Posterior cingulate gyrus (tissue), 11 donors: ENCODE results near the gene LMNA.
"Not testable (repeated sequence)": the region's sequence is repeated elsewhere in the genome, so short reads cannot be mapped to it uniquely, and the experiment has no call there.

ENCODE experiments used
- DNase-seq, 10 donors: peaks; one replicate each; pipeline versions ENCODE4 v3.0.0 to v3.0.0-alpha.2; 2020 to 2021; ENCODE audit warnings: mixed read lengths in 3 of 10
- intact Hi-C: fragments of 100-400 bp; cut with DNase I; formaldehyde crosslinking; loops from one replicate; pipeline ENCODE4 v1.15.1; 2023

The LMNA gene

DNA sequence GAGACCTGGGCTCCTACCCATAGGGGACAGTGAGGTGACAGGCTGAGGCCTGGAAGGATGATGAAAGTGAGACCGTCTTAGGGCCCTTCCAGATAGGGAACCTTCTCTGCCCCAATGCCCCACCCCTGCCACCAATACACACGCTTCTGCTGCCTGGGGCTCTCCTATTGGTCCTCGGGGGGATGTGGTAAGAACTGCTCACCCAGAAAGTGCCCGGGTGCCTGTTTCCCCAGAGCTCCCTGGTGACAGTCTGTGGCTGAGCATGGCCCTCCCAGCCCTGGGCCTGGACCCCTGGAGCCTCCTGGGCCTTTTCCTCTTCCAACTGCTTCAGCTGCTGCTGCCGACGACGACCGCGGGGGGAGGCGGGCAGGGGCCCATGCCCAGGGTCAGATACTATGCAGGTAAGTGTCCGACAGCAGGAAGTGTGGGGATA, 39.8 kb downstream of the LMNA start:
- intact Hi-C loops = no loop called here
- peak in 1 of 10 donors; percentile 85 for DNase-seq

DNA sequence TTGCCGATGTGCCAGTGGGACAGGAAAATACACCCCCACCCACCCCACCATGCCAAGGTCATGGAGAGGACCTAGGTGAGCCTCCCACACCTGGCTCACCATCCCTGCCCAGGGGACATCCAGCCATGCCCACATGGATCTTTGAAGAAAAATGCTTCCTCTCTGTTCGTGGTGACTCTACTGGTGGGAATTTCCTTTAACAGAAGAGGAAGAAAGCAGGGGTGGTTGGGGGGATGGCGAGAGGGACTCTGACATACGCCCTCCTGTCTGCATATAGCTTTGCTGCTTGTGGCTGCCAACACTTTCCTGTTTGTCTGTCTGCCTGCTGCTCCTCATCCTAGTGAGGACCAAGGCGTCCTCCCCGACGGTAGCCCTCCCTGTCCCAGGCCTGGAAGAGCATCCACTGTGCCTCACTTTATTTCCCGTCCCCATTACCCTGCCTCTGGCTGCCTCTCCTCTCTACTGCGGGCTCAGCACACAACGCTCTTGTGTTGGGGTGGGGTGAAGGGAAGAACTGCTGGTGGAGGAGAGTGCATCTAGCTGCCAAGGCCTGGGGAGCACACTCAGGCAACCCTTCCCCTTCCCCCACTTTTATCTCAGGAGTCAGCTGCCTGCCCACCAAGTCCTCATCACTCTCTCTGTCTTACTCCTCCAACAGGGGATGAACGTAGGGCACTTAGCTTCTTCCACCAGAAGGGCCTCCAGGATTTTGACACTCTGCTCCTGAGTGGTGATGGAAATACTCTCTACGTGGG, 41.4 kb downstream of the LMNA start:
- intact Hi-C loops = no loop called here
- DNase-seq = peak in 1 of 10 donors; percentile 22

DNA sequence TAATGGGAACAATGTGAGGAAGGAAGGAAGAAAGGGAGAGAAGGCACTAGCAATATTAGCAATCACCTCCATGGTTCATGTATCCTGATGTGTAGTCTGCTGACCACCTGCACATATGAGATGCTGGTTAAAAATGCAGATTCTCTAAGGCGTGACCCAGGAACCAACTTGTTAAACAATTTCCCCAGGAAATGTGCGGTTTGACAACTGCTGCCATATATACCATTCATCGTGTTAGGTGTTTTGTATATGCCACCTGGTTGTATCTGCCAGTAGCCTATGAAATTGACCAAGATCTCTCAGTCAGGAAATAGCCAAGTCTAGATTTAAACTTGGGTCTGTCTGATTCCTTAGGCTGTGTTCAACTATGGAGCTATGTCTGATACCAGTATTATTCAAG, 43.0 kb downstream of the LMNA start:
- intact Hi-C loops = no loop called here
- no peak for DNase-seq

DNA sequence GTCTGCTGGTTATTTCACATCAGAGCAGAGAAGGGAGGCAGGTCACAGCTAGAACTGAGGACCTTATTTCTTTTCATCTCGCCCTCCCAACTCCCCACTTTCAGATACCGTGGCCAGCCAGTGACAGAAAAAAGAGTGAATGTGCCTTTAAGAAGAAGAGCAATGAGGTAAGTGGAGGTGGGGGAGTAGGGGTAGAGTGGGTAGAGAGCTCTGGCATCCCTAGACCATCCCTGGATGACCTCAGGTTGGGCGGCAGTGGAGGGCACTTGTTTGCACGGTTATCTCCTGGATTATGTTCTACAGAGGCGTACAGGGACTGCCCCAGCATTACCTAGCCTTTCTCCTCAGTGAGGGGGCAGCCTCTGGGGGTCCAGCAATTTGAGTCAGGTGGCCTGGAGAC, 43.5 kb downstream of the LMNA start:
- intact Hi-C loops = no loop called here

DNA sequence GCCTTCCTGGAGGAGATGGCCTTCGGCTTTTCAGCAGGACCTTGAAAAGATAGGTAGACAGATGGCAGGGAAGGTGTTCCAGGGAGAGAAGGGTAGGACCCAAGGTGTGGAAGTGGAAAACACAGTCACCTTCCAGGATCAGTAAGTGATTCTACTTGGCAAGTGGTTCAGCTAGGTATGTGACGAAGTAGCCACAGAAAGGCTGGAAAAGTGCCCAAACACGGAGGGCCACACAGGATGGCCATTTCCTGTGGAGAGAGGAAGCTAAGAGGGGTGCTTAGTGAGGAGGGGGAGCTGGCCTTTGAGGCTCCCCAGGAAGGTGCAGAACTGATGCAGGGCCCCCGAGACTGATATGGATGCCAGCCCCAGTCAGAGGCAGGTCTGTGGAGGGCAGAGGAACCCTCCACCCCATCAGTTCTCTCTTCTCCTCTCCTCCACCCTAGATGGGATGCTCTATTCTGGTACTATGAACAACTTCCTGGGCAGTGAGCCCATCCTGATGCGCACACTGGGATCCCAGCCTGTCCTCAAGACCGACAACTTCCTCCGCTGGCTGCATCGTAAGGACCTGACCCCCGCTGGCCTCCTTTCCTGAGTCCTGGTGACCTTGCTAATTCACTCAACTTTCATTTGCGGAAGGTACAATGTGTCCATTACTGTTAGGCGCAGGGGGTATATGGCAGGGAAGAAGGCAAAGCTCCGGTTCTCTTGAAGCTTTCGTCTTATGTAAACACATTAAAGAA, 45.7 kb downstream of the LMNA start:
- peak in 1 of 10 donors; percentile 53 for DNase-seq
- intact Hi-C loops = no loop called here

More for the DNA sequence above, 43.5 kb downstream of the LMNA start:
- DNase-seq = no peak

DNA sequence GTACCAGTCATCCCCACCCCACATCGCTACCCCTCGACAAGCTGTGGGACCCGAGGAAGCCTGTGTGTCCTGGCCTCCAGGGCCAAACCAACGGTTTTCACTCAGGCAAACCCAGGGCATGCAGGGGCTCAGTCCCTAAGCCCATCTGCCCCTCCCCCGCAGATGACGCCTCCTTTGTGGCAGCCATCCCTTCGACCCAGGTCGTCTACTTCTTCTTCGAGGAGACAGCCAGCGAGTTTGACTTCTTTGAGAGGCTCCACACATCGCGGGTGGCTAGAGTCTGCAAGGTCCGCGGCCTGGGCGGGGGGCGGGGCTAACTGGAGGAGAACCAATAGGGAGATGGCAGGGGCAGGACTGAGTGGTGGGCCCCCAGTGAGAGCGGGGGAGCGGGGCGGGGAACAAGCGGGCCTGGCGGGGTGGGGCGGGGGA, 46.2 kb downstream of the LMNA start:
- DNase-seq = peak; percentile 57 to 96 (median 78)
- intact Hi-C loops = no loop called here

DNA sequence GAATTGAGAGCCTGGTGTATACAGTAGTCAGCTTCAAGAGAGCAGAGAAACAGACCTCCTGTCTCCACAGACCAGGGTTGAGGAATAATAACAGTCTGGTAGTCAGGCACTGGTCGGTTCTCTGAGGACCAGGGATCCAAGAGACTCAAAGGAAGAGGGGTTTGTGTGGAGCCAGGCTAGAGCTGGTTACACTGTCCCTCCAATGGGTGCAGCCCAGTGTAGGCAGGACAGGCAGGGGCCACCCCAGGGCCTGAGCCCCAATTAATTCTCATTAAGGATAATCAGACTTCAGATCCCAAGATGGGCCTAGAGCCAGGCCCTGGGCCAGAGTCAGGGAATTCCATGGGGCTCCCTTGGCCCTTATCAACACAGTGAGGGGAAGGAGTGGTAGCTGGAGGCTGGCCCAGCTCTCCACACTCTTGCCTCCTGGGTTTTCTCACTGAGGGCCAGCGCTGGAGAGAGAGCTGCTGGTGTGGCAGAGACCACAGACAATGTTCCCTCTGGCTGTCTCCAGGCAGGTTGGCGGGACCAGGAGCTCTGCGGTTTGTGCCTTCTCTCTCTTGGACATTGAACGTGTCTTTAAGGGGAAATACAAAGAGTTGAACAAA, 48.0 kb downstream of the LMNA start:
- intact Hi-C loops = no loop called here

DNA sequence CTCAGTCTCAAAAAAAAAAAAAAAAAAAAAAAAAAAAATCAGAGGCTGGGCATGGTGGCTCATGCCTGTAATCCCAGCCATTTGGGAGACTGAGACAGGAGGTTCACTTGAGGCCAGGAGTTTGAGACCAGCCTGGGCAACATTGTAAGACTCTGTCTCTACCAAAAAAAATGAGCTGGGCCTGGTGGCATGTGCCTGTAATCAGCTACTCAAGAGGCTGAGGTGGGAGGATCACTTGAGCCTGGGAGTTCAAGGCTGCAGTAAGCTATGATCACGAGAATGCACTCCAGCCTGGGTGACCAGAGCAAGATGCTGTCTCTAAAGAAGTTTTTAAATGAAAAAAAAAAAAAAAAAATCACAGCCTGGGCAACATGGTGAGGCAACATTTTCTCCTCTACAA, 49.2 kb downstream of the LMNA start:
- DNase-seq = peak in 1 of 10 donors; percentile 53
- intact Hi-C loops = no loop called here

More for the DNA sequence above, 48.0 kb downstream of the LMNA start:
- peak in 2 of 10 donors; percentile 64 to 76 for DNase-seq

DNA sequence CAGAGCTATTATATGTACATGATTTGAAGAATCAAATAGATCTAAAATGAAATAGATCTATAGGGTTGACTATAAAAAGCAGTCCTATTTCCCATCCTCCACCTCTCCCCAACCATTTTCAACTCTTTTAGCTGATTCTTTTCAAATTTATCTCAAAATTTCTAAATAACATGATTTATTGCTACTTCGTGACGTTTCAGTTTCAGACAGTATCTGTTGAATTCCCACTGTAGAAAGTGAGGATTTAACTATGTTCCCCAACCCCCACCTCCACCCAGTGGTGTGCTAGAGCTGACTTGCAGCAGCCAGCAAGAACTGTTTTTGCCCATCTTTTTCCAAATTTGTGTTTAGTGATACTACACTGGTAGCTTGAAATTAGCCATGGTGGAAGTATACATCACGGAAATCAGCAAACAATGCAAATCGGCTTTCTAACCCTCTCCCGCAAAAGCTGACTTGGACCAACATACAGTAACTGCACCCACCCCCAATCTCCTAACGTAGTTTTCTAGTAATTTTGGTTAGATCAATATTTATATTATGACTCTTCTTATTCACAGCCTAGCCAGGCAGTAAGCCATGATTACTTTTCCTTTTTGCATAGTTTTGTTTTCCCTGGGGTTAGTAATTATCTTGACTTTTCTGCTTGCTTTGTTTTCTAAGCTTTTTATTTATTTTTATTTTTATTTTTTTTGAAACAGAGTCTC, 49.8 kb downstream of the LMNA start:
- DNase-seq = no peak
- intact Hi-C loops = no loop called here

DNA sequence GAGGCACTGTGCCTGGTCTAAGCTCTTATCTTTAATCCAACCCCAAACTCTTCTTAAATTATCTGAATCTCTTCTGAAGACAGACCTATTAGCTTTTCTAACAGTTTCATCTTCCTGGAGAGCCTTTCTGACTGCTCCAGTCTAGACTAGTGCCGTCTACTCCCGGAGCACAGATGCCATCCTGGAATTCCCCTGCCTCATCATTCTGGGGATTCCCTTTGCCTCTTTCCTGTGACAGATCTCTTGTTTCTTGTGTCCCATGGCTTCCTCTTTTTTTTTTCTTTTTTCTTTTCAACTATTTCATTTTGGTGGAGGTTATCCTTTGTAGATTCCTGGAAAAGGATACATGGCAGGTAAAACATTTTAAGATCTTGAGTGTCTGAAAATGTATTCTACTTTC, 50.6 kb downstream of the LMNA start:
- intact Hi-C loops = no loop called here
- no peak for DNase-seq

DNA sequence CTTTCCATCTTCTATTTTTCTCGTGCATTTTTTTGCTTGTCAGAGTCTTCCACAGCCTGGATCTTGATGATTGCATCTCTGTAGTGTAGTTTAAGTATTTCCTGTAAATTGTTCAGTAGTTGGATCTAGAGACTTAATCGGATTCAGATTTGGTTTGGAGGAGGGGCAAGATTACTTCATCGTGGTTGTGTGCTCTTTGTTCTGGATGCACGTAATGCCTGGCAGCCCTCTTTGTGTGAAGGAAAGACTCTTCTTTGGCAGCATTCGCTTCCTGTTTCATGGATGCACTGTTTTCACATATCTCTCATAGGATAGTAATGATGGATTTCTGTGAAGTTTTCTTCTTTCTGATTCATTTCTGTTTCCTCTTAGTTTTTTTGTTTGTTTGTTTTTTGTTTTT, 53.0 kb downstream of the LMNA start:
- peak in 1 of 10 donors; percentile 12 for DNase-seq
- intact Hi-C loops = no loop called here

DNA sequence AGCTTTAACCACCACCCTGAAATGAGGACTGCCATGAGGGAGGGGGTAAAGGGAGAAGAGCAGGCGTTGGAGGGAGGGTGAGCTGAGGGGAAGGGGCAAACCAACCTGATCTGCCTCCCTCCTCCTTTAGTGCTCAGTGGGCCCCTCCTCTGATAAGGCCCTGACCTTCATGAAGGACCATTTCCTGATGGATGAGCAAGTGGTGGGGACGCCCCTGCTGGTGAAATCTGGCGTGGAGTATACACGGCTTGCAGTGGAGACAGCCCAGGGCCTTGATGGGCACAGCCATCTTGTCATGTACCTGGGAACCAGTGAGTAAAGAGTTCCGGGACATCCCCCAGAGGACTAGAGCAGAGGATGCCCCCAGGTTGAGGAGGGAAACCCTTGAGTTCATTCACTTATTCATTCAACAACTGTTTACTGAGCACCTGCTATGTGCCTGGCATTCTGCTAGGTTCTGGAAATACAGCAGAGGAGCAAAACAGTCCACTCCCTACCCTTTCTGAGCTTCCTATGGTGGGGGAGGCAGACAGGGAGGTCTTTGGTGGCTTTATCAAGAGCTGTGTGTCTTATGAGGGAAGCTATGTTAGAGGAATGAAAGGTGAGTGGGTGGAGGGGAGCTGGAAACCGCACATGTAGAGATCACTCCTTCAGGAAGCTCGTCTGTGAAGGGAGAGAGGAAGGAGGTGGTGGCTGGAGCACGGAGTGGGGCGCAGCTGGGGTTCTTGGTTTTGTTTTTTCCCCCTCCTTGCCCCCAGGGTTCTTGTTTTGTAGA, 58.4 kb downstream of the LMNA start:
- DNase-seq = no peak
- intact Hi-C loops = no loop called here

DNA sequence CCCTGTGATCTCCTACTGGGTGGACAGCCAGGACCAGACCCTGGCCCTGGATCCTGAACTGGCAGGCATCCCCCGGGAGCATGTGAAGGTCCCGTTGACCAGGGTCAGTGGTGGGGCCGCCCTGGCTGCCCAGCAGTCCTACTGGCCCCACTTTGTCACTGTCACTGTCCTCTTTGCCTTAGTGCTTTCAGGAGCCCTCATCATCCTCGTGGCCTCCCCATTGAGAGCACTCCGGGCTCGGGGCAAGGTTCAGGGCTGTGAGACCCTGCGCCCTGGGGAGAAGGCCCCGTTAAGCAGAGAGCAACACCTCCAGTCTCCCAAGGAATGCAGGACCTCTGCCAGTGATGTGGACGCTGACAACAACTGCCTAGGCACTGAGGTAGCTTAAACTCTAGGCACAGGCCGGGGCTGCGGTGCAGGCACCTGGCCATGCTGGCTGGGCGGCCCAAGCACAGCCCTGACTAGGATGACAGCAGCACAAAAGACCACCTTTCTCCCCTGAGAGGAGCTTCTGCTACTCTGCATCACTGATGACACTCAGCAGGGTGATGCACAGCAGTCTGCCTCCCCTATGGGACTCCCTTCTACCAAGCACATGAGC, 62.2 kb downstream of the LMNA start:
- peak in 1 of 10 donors; percentile 50 for DNase-seq
- intact Hi-C loops = no loop called here

DNA sequence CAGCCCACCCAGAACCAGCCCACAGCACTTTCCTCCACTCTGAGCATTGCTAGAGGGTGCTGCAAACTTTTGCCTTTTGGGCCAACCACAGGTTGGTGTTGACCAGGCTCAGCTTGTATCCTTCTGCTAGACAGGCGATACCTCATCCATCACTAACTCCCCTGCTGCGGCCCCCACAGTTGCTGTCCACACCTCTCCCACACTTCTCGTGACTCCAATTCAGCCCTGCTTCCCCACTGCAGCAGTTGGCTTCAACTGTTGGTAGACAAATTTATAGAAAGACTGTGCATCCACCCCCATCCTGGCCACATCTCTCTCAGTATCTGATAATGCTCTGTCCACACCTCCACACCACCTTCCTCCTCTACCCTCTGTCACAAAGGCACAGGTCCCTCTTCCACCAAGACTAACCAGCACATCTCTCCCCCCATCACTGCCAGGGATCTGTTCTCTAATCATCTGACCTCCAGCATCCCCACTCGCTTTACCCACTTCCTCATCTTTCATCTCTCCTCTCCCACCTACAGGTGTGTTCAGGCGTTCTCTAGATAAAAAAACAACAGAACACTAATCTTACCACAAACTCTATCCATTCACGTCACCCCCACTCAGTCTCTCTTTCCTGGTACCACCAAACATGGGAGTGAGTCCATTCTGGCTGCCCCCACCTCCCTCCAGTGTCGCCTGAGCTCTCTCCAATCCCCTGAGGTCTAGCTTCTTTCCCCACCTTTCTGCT, 63.6 kb downstream of the LMNA start:
- no peak for DNase-seq
- intact Hi-C loops = no loop called here

DNA sequence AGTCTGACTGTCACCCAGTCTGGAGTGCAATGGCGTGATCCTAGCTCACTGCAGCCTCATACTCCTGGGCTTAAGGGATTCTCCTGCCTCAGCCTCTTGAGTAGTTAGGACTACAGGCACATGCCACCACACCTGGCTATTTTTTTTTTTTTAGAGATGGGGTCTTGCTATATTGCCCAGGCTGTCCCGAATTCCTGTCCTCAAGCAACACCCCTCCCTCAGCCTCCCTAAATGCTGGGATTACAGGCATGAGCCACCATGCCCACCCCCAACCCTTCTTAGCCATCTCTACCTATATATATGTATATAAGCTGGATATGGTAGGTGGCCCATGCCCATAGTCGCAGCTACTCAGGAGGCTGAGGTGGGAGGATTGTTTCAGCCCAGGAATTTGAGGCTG, 66.0 kb downstream of the LMNA start:
- intact Hi-C loops = no loop called here

DNA sequence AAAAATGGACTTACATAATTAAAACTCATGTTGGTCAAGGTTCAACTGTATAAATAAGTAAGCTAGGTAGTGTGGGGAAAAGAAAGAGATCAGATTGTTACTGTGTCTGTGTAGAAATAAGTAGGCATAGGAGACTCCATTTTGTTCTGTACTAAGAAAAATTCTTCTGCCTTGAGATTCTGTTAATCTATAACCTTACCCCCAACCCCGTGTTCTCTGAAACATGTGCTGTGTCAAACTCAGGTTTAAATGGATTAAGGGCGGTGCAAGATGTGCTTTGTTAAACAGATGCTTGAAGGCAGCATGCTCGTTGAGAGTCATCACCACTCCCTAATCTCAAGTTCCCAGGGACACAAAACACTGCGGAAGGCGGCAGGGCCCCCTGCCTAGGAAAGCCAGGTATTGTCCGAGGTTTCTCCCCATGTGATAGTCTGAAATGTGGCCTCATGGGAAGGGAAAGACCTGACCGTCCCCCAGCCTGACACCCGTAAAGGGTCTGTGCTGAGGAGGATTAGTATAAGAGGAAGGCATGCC, 66.9 kb downstream of the LMNA start:
- DNase-seq, intact Hi-C loops: not testable (repeated sequence)

More for the DNA sequence above, 66.0 kb downstream of the LMNA start:
- DNase-seq = no peak

DNA sequence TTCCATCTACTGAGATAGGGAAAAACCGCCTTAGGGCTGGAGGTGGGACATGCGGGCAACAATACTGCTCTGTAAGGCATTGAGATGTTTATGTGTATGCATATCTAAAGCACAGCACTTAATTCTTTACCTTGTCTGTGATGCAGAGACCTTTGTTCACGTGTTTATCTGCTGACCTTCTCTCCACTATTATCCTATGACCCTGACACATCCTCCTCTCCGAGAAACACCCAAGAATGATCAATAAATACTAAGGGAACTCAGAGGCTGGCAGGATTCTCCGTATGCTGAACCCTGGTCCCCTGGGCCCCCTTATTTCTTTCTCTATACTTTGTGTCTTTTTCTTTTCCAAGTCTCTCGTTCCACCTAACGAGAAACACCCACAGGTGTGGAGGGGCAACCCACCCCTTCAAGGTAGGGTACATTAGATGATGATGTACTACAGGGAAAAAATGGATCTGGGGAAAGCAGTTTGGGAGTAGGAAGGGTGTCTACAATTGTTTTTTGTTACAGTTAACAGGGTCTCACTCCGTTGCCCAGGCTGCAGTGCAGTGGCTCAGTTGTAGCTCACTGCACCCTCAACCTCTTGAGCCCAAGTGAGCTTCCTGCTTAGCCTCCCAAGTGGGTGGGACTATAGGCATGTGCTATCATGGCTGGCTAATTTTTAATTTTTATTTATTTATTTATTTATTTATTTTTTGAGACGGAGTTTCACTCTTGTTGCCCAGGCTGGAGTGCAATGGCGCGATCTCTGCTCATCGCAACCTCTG, 67.7 kb downstream of the LMNA start:
- DNase-seq, intact Hi-C loops: not testable (repeated sequence)
